ES-I3 (cell line): ENCODE results near the gene LRRC37A.
"Not testable (repeated sequence)": the region's sequence is repeated elsewhere in the genome, so short reads cannot be mapped to it uniquely, and the experiment has no call there.

ENCODE experiments used
- H3K36me3 ChIP-seq: 2 replicates; pipeline ENCODE4 v1.6.1; 2013; ENCODE audit warnings: mild to moderate bottlenecking, low read length, control low read depth, moderate library complexity; ENCODE audit not compliant: insufficient read depth
- H3K4me1 ChIP-seq: 2 replicates; pipeline ENCODE4 v1.6.1; 2013; ENCODE audit warnings: mild to moderate bottlenecking, control low read depth, low read length; ENCODE audit not compliant: insufficient read depth
- H3K9ac ChIP-seq: 2 replicates; pipeline ENCODE4 v1.6.1; 2013; ENCODE audit warnings: low read depth, mild to moderate bottlenecking, low read length, moderate library complexity
- H3K9me3 ChIP-seq: 2 replicates; pipeline ENCODE4 v1.6.1; 2013; ENCODE audit warnings: mild to moderate bottlenecking, low read length, moderate library complexity; ENCODE audit not compliant: control insufficient read depth, insufficient read depth

Gene LRRC37A

DNA sequence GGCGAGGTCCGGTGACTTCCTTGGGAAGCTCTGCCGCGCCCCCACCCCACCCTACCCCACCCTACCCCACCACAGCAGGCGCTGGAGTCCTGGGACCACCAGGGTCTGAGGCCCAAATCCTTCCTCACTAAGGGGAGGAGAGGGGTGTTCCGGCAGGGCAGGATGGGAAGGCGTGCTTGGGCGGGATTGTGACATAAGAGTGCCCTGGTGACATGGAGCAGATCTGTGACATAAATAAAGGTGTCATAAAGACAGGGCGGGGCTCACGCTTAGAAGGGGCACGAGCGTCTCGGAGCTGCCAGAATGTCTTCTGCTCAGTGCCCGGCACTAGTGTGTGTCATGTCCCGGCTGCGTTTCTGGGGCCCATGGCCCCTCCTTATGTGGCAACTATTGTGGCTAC lies at the start of gene LRRC37A:
Gene LRRC37A, plus strand, starts transcription at position 301 of the 400 bp plus-strand sequence. Its CDS starts 3 bp downstream, at position 304.
- H3K9ac ChIP-seq, H3K4me1 ChIP-seq, H3K9me3 ChIP-seq, H3K36me3 ChIP-seq: not testable (repeated sequence)

DNA sequence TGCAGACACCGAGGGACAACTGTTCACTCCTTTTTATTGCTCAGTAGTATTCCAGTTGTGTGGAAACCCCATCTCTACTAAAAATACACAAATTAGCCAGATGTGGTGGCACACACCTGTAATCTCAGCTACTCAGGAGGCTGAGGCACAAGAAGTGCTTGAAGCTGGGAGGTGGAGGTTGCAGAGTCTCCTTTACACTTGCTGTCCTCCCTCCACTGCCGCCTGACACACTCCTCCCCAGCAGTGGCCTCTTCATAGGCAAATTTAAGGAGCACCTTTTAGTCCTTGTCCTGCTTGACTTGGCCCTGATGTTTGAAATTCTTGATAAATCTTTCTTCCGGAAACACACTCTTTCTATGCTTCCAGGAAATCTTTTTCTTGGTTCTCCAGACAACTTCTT lies 45.8 kb upstream of the LRRC37A start:
- H3K4me1 ChIP-seq, H3K9me3 ChIP-seq, H3K36me3 ChIP-seq, H3K9ac ChIP-seq: not testable (repeated sequence)

DNA sequence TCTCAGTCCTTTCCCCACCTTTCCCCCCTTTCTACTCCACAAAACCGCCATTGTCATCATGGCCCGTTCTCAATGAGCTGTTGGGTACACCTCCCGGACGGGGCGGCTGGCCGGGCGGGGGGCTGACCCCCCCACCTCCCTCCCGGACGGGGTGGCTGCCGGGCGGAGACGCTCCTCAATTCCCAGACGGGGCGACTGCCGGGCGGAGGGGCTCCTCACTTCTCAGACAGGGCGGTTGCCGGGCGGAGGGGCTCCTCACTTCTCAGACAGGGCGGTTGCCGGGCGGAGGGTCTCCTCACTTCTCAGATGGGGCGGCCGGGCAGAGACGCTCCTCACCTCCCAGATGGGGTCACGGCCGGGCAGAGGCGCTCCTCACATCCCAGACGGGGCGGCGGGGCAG lies 42.1 kb upstream of the LRRC37A start:
- not testable (repeated sequence) for H3K36me3 ChIP-seq, H3K9ac ChIP-seq, H3K4me1 ChIP-seq

DNA sequence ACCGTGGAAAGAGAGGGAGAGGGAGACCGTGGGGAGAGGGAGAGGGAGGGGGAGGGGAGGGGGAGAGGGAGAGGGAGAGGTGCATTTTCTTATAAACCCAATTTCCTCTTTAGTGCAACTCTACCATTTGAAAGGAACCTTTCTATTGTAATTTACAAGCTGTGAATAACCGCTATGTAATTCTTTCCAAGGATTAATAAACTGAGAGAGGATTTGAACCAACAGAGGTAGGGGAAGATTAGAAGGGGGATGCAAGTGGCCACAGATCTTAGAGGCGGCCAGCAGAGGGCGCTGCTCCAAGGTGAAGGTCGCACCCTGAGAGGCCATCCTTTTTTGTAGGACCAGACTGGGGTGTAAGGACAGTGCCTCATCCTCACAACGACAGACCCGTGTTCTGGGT lies 41.2 kb upstream of the LRRC37A start:
- H3K9me3 ChIP-seq, H3K4me1 ChIP-seq: not testable (repeated sequence)

More for the DNA sequence above, 42.1 kb upstream of the LRRC37A start:
- H3K9me3 ChIP-seq = not testable (repeated sequence)

DNA sequence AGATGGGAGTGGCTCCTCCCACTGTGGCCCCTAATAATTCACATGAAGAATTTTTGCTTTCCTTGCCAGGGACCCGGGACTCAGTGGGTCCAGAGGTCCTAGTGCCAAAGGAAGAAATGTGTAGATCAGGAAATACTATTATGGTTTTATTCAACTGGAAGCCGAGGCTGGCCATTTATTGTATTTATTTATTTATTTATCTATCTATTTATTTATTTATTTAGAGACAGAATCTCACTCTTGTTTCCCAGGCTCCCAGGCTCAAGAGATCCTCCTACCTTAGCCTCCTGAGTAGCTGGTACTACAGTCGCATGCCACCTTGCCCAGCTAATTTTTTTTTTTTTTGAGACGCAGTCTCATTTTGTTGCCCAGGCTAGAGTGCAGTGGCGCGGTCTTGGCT lies 40.7 kb upstream of the LRRC37A start:
- H3K9ac ChIP-seq, H3K36me3 ChIP-seq, H3K9me3 ChIP-seq, H3K4me1 ChIP-seq: not testable (repeated sequence)

More for the DNA sequence above, 41.2 kb upstream of the LRRC37A start:
- not testable (repeated sequence) for H3K9ac ChIP-seq, H3K36me3 ChIP-seq

DNA sequence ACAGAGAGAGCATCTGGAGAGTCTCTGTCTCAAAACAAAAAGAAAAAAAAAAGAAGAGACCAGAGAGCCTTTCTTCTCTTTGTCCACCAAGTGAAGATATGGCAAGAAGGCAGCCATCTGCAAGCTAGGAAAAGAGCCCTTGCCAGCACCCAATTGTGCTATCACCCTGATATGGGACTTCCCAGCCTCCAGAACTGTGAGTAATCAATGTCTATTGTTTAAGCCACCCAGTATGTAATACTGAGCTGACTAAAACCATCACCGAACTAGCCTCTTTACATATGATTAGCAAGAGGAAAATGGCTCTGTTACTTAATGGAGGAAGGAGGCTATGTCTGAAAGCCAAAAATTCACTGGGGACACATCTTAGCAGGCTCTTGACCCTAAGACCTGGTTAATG lies 38.6 kb upstream of the LRRC37A start:
- H3K9ac ChIP-seq, H3K9me3 ChIP-seq, H3K36me3 ChIP-seq: not testable (repeated sequence)

DNA sequence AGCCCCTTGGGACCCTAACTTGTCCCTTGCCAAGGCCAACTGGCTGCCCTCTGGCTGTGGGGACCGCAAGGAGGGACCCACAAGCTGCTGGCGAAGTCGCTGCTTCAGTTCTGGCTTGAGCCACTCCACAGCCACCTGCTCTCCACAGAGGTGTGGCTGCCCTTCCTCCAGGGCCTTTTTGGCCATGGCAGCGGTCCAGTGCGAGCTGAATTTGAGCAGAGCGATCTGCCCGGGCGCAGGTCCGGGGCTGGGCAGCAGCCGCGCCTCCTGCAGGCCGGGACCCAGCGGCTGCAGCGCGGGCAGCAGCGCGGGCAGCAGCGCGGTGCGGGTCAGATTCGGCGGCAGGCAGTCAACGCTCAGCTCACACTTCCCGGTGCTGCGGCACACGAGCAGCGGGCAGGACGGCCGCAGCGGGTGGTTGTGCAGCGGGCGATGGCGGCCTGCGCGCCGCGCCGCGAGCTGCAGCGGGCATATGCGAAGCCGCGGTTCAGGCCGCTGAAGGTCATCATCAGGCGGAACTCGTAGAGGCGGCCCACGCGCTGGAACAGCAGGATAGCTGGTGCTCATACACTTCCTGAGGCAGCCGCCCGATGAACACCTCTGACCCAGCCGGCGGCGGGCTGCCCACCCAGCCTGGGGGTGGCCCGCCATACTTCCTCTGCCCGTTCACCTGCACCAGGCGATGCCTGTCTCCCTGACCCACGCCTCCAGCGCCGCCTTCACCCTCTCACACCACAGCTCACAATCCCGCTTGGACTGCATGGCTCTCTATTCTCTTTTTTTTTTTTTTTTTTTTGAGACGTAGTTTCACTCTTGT lies 34.9 kb upstream of the LRRC37A start:
- peaks cover 11% of the 10 kb centered on the region for H3K4me1 ChIP-seq
- not testable (repeated sequence) for H3K9me3 ChIP-seq, H3K36me3 ChIP-seq
- peak overlapping the region; percentile 60; the same call in 1 of the 2 replicates for H3K9ac ChIP-seq

More for the DNA sequence above, 38.6 kb upstream of the LRRC37A start:
- H3K4me1 ChIP-seq = not testable (repeated sequence)

DNA sequence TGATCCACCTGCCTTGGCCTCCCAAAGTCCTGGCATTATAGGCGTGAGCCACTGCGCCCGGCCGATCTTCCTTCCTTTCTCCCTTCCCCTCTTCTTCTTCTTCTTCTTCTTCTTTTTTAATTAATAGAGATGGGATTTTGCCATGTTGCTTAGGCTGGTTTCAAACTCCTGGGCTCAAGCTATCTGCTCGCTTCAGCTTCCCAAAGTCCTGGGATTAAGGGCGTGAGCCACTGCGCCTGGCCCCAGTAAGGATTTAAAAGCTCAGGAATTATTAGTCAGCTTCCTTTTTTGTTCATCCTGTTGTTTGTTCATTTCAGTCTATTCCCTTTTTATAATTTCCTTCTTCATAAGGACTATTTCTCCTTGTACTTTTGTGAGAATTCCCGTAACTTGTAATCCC lies 32.7 kb upstream of the LRRC37A start:
- H3K4me1 ChIP-seq = peaks cover 11% of the 10 kb centered on the region
- no peaks in the 10 kb centered on the region for H3K36me3 ChIP-seq
- H3K9me3 ChIP-seq = no peaks in the 10 kb centered on the region
- H3K9ac ChIP-seq = no peak overlapping the region

DNA sequence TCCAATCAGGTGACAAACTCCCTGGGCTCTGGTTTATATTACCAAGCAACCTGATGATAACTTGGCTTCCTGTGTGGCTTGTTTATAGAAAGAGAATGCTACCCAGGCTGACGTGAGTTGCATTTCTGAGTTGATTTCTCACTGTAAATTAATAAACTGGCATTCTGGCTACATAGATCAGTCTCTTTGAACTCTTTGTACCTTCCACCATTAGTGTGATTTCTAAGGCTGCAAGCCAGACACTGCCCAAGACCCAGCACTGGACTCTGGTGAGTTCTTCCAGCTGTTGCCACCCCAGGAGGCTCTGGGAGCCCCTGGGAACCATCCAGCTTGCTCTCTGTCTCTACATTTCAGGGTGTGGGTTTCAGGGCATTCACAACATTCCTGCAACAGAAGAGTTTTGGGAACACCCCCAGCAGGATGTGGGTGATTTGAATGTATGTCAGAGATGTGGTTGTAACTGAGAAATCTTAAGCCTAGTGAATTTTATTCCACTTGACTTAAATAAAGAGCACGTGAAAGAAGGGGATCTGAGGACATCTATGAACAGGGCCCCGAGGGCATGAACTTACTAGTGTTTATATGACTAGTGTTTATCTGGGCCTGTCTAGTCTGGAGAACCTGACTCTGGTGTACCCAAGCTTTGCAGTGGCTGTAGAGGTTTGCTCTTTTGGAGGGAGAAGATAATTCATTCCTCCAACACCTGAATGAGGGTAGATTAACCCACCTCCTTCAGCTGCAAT lies 30.3 kb upstream of the LRRC37A start:
- H3K4me1 ChIP-seq = peaks cover 11% of the 10 kb centered on the region
- no peak overlapping the region for H3K9ac ChIP-seq
- no peaks in the 10 kb centered on the region for H3K9me3 ChIP-seq
- H3K36me3 ChIP-seq = no peaks in the 10 kb centered on the region

DNA sequence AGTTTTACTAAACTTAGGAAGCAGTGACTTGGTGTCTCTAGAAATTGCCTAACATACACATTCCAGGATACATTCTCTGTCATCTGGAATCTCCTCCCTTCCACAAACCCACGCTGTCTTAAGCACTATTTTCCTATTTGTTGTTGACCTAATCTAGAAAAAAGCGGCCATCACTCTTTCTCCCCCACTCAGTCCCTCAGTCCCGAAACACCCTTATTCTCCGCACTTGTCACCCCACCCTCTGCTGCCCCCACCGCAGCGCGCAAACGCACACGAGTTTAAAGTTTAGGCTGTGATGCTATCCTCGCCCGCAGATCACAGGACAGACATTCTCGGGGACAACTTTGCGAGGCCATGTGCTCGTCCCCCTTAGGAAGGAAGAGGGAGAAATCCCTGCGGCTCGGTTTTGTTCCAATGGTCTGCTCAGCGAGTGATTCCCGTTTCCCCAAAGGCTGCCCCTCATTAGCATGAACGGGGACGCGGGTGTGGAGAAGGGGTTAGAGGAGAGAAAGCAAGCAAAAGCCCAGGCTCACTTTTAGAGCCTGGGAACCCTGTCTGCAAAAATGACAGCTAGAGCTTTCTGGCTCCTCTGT lies 28.8 kb upstream of the LRRC37A start:
- Histone ChIP-seq H3K9ac (peak overlapping the region; percentile 68), H3K4me1 (peaks cover 11% of the 10 kb centered on the region)
- not testable (repeated sequence) for H3K9me3 ChIP-seq, H3K36me3 ChIP-seq

DNA sequence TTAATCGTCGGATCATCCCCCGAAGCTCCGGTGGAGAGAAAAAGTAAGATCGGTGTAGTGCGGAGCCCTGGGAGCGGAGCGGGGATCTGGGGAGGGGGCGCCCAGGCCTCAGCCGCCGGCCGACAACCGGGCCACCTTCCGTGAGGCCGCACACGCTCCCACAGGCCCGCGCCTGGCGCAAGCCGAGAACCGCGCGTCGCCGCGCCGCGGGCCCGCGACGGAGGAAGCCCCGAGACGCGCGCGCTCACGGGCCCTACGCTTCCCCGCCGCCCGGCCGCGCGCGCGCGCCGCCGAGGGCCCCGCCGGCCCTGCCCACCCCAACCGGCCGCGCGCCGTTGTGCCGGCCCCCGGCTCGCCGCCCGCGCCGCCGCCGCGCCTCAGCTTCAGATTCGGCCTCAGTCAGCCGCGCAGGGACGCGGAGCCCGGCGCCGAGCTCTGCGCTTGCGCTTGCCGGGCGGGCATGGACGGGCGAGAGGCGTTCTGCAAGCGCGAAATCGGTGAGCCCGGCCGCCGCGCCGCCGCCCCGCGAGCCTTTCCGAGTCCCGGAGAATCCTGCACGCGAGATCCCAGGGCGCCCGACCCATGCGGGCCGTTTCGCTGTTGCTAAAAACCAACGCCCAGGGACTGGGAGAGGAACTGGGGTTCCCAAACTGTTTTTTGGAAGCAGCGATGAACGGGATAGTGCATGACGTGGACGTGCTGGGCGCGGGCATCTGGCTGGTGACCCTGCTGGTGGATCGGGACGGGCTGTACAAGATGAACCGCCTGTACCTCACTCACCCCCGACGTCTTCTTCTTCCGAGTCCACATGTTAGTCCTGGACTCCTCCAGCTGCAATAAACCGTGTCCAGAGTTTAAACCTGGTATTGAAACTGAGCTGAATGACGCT lies 28.0 kb upstream of the LRRC37A start:
- H3K9me3 ChIP-seq = no peaks in the 10 kb centered on the region
- no peaks in the 10 kb centered on the region for H3K36me3 ChIP-seq
- peaks cover 11% of the 10 kb centered on the region for H3K4me1 ChIP-seq
- H3K9ac ChIP-seq = peak overlapping the region; percentile 68

DNA sequence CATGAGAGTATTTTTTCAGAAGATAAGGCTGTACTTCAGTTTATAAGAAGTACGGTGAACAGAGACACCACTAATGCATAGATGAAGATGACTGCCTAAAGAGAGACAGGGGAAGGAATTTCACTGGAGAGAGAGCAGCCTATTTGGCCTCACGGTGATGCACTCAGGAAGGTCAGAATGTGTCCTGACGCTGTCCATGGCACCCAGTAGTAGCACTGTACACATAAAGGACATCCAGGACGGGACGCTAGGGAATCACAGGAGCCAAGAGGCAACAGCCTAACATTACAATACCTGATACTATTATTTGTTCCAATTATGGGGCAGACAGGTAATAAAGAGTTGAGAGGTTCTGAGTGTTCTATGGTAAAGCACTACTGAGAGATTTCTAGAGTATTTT lies 24.9 kb upstream of the LRRC37A start:
- no peaks in the 10 kb centered on the region for H3K36me3 ChIP-seq
- no peak overlapping the region for H3K9ac ChIP-seq
- H3K9me3 ChIP-seq = no peaks in the 10 kb centered on the region
- H3K4me1 ChIP-seq = peaks cover 3% of the 10 kb centered on the region

DNA sequence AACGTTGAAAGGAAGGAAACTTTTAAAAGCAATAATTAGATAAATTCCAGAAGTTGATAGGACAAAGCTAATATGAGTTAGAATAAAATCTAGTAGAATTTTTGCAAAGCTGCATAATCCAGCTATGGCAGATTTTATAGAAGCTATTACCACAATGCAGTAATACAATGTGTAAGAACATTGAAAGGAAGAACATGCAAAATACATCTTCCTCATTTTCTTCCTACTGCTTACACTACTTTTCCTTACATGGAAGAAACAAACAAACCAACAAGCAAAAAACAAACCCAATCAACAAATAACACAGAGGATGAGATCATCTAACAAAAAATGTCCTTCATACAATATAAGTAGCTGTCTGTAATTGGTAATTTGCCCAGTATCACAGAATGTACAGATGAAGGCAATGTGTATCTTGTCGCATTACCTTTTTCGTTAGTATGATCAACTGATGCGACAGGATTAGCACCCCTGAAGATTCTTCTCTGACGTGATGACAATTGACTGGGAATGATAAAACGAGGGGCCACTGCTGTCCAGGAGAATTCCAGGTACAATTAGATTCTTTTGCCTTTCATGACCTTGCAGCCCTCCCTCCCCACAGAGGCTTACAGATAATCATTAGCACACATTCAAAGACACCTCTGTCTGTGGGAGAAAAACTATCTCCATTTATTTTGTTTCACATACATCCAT lies 21.2 kb upstream of the LRRC37A start:
- H3K9me3 ChIP-seq = no peaks in the 10 kb centered on the region

More for the DNA sequence above, 21.2 kb upstream of the LRRC37A start:
- H3K36me3 ChIP-seq = no peaks in the 10 kb centered on the region
- H3K9ac ChIP-seq = no peak overlapping the region
- H3K4me1 ChIP-seq = peaks cover 3% of the 10 kb centered on the region; the same call in 1 of the 2 replicates
